Measurements from ENCODE around the gene PTPRK. TPM values are rescaled to one million over a fixed set of nuclear protein-coding genes. Genes with fewer than 3 reads are reported as not detected.

PTPRK gene
- polyA plus RNA-seq, 10 donors, result 14.5 to 27.5 (median 18.0) TPM

DNA sequence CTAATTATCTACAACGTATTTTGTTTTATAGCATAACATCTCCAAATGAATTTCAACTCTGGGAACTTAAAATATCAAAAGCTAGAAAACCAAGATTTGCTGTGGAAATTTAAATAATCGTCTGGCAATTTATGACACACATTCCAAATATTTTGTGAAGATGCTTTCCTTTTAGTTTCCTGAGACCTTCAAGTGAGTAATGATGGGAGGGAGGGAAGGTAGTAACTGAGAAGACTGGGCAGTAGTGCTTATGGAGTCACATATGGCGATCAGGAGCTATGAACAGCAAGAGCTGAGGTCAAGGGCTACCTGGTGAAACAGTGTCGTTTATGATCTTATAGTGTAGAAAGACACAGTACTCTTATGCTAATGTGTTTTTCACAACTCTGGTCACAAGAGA, 441.4 kb downstream of the PTPRK start:
- no peak for DNase-seq

- DNase-seq, result no peak
Measured at GRCh38 chr6:128078276-128078675, 442.1 kb downstream of the PTPRK start.

DNA sequence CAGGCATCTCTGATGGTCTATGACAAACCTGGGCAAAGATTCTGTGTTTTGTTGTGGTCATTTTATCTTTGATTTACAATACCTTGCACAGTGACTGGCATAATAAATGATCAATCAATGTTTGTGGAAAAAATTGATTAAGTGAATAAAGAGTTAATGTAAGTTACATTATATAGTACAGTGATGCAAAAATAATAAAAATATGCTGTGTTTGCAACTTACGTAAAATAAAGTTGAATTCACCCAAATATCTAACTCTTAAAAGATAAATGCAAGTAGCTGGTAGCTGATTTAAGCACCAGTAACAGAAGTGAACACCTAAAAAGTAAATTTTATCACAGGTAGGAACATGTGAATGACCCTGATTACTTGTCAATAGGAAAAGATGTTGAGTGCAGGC, 443.6 kb downstream of the PTPRK start:
- DNase-seq, result no peak

- DNase-seq, result no peak
Measured at GRCh38 chr6:128074567-128074966, 445.8 kb downstream of the PTPRK start.

DNA sequence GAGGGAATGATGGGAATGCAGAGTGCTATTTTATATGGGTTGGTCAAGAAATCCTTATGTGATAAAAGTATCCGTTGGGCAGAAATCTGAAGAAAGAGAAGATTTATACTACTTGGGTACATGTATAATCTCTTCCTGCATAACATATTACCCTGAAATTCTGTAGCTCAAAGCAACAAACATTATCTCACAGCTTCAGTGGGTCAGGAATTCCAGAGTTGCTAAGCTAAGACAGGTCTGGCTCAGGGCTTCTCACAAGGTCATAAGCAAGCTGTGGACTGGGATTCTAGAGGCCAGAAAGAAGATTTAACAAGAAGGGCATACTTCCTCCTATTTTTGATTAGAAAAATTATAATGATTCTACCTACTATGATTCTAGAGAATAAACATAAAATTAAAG, 447.0 kb downstream of the PTPRK start:
- DNase-seq, result no peak

- DNase-seq, result no peak
Measured at GRCh38 chr6:128071212-128071611, 449.2 kb downstream of the PTPRK start.

DNA sequence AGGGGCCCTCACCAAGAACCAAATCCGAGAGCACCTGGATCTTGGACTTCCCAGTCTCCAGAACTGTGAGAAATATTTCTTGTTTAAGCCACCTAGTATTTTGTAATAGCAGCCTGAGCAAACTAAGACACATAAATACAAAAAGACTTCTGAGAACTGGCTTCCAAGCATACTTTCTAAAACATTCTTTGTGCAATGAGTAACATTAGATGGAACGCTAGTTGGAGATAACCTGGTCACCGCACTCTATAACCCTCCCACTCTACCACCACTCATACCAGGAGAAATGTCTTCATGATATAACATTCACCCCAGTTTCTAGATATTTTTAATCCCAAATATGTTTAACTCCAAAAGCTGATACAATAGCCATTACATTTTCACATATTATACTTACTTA, 450.0 kb downstream of the PTPRK start:
- DNase-seq, result no peak

DNA sequence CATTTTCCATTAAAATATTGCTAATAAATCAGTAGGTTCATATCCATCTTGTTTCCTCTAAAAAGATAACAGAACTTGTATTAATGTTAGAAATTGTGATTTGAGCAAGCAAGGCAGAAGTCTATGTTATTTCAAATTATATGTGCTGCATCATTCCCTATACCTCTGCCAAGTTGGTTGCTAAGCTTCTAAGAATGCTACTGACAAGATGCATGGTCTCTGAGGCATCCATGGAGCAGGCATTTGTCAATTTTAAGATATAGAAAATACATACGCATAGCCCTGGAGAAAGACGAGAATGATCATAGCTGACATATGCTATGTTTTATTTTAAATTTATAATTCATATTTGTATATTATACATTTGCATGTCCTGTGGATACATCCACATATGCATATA, 451.2 kb downstream of the PTPRK start:
- peak; percentile 25 to 59 (median 44) for DNase-seq

- no peak for DNase-seq
Measured at GRCh38 chr6:128068119-128068479, 452.3 kb downstream of the PTPRK start.

DNA sequence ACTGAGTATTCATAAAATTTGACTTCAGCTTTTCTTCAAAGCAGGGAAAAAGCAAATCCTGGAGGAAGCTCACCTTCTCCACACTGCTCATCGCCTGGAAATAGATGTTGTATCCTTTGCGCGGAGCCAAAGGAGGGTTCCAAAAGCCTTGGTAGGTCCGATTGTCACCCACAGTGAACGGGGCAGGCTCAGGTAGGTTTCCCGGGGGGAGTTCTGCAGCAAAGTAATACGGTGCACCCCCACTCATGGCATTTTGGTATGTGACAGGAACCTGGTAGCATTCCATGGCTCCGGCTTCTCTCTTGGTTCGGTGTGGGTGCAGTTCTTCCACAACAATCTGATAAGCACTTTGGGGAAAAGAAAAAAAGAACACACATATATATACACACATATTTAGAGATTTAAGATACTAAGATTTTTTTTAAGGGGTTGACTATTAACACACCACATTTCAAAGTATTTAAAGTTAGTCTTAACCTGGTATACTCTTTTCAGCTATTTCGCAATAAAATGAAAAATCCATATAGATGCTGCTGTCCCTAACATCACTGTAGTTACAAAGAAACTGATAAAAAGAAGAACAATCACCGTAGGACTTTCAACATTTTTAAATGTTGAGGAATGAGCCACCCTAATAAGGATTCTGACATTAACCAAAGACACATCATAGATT, 452.8 kb downstream of the PTPRK start:
- no peak for DNase-seq

DNA sequence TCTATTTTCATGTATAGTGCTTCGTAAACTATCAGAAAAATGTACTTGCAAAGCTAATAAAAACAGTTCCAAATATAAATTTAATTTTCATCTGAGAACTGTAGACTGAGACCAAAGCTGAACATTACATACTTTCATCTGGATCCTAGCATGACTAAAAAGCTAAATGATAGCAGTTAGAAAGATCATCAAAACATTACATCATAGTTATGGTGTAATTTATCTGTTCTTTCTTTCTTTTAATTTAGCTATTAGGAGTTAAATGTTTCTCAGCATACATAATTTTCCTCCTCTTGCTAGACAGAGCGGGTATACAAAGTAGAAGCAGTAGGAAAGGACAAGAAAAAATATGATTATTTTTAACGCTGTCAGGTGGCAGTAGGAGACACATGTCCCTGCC, 455.3 kb downstream of the PTPRK start:
- DNase-seq, result no peak

- DNase-seq, result no peak
Measured at GRCh38 chr6:128064540-128064895, 455.9 kb downstream of the PTPRK start.

DNA sequence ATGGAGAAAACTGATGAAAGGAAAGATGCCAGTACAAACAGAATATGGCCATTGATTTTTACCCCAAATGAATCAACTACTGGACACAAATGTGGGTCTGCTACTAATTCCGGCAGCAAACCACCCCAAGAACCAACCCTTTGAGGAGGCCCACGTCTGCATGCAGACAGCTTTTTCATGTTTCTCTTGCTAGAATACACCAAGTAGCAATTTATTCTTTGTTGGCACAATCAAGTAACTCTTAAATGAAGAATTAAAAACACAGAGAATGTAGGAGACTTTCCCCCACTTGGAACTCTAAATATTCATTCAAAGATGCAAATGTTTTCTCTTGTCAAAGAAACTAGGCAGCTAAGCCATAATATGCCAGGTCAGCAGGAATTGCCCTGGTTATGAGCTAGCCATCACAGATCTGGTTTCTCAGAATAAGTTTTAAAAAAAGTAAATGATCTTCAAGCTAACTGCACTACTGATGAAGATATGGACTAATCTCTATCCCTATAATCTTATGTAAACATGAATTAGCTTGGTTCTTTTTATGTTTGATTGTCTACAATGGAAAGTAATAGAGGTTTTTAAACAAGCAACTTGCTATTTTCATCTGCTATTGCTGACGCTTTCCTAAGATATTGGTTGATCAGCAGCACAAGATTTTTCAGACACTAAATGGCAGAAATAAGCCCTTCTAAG, 456.4 kb downstream of the PTPRK start:
- no peak for DNase-seq

DNA sequence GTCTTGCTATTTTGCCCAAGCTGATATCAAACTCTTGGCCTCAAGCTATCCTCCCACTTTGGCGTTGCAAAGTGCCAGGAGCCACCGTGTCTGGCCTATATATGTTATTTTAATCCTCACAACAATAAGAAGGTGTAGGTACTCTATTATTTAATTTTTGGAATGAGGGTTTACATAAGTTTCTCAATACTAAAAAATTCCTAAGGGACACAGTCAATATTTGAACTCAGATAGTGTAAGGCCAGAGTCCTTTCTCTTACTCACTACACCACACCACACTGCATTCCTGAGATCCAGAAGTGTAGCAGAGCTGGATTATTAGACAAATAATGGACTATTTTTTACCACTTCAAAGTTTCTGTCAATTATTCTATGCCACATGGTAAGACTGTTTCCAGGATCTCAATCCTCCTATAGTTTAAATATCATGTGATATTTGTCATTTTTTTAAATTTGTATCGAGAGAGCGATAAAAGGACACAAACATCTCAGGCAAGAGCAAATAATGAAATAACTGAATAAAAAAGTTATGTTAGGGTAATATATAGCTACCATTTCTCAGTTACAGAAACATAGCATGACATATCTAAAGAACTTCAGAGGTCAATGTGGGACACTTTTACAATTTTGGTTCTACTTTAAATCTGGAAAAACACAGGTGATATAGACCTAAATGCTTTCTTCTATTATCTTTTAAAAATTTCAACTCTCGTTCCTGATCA, 457.4 kb downstream of the PTPRK start:
- no peak for DNase-seq

DNA sequence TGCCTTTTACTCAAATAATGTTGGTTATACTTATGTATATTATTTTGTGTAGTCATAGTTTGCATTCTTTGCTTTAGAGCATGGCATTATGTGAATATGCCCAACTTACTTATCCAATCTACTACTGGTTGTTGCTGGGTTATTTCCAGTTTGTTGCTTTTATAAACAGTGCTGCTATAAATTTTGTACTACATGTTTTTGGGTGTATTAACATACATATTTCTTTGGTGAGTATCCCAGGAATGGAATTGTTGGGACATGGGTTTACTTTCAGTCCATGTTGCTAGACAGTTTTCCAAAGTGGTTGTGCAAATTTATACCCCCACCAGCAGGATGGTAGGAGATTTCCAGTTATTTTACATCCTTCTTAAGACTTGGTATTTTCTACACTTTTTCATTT, 462.5 kb downstream of the PTPRK start:
- DNase-seq, result no peak

DNA sequence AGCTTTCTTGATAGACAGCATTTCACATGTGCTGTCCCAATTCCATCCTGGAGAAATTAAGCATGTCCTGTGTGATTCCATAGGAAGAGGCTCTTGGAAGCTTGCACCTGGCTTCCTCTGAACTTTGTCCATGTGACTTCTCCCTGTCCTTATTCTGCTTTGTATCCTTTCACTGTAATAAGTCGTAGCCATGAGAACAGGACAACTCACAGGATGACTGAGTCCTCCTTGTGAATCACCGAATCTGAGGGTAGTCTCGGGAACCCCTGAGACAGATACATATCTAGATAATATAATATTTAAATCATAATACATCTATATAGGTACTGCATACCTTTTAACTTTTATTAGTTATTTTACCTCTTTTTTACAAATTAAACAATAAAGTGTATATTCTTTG, 462.9 kb downstream of the PTPRK start:
- DNase-seq, result no peak

- no peak for DNase-seq
Measured at GRCh38 chr6:128053109-128053508, 467.3 kb downstream of the PTPRK start.

- DNase-seq, result no peak
Measured at GRCh38 chr6:128047989-128048388, 472.4 kb downstream of the PTPRK start.

DNA sequence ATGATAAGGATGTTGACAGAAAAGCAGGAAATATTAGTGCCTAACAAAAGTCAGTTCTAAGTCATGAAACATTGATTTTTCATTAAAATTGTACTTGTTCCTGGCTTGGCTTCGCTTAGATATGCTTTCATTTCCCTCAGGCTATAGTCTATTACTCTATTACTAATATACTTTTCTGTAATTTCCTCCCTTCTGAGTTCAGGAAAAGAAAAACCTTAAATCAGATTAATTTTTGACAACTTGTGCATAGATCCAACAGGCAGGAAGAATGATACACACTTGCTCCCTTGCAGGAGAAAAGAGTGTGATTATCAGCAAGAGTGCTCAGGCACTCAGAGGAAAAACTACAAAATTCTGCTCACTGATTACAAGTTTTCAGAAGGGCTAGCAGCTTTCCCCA, 474.4 kb downstream of the PTPRK start:
- DNase-seq, result no peak

DNA sequence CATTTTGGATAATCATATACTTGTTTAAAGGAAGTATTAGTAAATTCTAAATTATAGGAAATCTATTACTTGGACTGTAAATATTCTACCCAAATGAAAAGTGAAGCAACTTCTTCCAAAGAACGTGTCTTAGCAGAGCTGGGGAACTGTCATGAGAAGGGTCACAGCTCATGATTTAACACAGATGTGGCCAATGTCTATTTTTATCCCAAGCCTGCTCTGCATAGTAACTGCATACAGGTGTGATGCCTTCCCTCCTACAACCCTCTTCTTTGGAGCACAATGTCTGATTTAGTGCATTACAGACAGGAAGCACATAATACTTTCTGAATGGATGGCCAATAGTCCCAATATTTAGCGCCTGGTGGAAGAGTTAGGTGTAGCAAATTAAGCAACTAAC, 480.9 kb downstream of the PTPRK start:
- no peak for DNase-seq

DNA sequence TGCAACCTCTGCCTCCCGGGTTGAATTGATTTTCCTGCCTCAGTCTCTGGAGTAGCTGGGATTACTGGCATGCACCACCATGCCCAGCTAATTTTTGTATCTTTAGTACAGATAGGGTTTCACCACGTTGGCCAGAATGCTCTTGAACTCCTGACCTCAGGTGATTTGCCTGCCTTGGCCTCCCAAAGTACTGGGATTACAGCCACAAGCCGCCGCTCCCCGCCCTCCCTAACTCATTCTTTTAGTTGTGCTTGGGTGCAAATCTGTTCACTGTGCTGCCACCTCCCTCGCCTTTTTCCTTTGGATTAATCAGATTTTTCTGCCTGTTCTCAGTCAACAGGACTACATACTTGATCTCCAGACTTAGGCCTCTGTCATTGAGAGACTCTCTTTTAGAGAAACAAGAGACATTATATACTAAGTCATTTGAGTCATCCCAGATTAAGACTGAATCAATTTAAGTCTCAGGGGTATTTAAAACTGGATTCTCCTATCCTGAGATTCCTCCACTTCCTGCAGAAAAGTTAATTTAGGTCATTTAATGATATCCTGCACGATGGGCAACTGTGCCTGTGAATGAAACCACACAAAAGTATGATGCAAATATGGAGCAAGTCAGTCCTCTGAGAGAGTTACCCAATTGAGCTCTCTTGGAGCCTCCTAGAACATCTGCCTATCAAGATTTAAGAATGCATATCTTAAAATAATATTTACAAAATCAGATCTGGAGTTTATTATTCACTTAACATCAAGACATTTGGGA, 483.4 kb downstream of the PTPRK start:
- DNase-seq, result no peak

DNA sequence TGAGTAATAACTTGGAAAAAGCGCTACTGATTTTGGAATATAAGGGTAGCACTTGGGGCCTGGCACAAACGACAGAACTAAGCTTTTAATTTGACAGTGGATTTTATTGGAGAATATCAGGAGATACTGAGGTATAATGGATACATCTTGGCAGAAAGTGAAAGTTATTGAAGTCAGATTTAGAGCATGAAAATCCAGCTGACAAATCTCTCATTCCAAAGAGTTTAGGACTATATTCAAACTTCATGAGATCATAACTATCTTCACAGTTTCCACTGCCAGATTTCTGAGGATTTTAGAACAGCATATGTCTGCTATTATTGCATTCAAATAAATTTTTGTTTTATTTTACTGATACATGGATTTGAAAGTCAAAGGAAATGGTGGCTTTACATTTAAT, 487.2 kb downstream of the PTPRK start:
- DNase-seq, result peak; percentile 41 to 58 (median 52)

DNA sequence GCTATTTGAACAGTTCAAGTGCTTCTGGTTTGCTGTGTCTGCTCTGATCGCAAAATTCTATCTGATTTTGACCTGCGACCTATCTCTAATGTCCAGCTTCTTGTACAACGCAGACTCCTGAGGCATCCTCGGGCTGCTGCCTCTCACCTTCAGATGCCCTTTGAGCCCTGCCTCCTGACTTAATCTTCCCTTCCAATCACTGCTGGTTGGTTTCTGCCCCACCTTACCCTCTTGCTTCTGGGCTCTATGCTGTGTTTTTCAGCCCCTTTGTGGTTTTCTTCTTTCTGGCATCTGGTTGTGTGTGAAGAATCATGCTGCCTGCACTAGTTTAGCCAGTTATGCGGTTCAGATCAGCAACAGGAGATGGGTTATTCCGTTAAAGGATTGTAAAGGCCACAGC, 488.4 kb downstream of the PTPRK start:
- no peak for DNase-seq

Data from muscle of back (tissue), 11 donors.